KMS-11 (cell line): ENCODE measurements around the gene LDB3.

ENCODE experiments used
- H2AFZ ChIP-seq: fragments of 200-600 bp; sonication (generic); 2 replicates; pipeline ENCODE4 v1.6.1; 2016; ENCODE audit warnings: antibody characterized with exemption, mixed run types, low read depth
- H3K27ac ChIP-seq: fragments of 200-600 bp; sonication (generic); 2 replicates; pipeline ENCODE4 v1.6.1; 2016; ENCODE audit warnings: mild to moderate bottlenecking, mixed run types
- H3K27me3 ChIP-seq: fragments of 200-600 bp; sonication (generic); 2 replicates; pipeline ENCODE4 v1.6.1; 2017; ENCODE audit warnings: mild to moderate bottlenecking, low read depth, mixed run types, moderate library complexity; ENCODE audit not compliant: insufficient read depth
- H3K36me3 ChIP-seq: fragments of 200-600 bp; sonication (generic); 2 replicates; pipeline ENCODE4 v1.6.1; 2017; ENCODE audit warnings: mild to moderate bottlenecking, mixed run types; ENCODE audit not compliant: insufficient read depth
- H3K4me1 ChIP-seq: fragments of 200-600 bp; sonication (generic); 2 replicates; pipeline ENCODE4 v1.6.1; 2016; ENCODE audit warnings: mild to moderate bottlenecking, low read depth, mixed run types; ENCODE audit not compliant: poor library complexity, severe bottlenecking
- H3K4me2 ChIP-seq: fragments of 200-600 bp; sonication (generic); 2 replicates; pipeline ENCODE4 v1.7.0; 2016; ENCODE audit warnings: mild to moderate bottlenecking, mixed run types
- H3K4me3 ChIP-seq: fragments of 200-600 bp; sonication (generic); IDR thresholded peaks from 2 replicates; pipeline ENCODE4 v1.6.1; 2017; ENCODE audit warnings: low read depth, low read length, mixed read lengths; ENCODE audit not compliant: insufficient read depth
- H3K79me2 ChIP-seq: fragments of 200-600 bp; sonication (generic); 2 replicates; pipeline ENCODE4 v1.6.1; 2016; ENCODE audit warnings: low read depth, mixed run types; ENCODE audit not compliant: insufficient read depth
- H3K9ac ChIP-seq: fragments of 200-600 bp; sonication (generic); 2 replicates; pipeline ENCODE4 v1.6.1; 2016; ENCODE audit warnings: mild to moderate bottlenecking, mixed run types
- H4K20me1 ChIP-seq: fragments of 200-600 bp; sonication (generic); 2 replicates; pipeline ENCODE4 v1.6.1; 2016; ENCODE audit warnings: mild to moderate bottlenecking, mixed run types; ENCODE audit not compliant: insufficient read depth
- CTCF ChIP-seq: fragments of 200-600 bp; sonication (generic); conservative IDR thresholded peaks from 2 replicates; pipeline ENCODE4 v1.6.1; 2017; ENCODE audit warnings: low read depth, mild to moderate bottlenecking, antibody characterized with exemption, low read length, moderate library complexity, mixed read lengths

LDB3 gene

GRCh38 chr10:86664341-86665217 is 3.7 kb upstream of the LDB3 start:
- Histone ChIP-seq H4K20me1 (no peaks in the 10 kb centered on the region), H3K79me2 (no peaks in the 10 kb centered on the region), H3K27ac (no peak overlapping the region), H3K4me1 (no peaks in the 10 kb centered on the region), H3K27me3 (no peaks in the 10 kb centered on the region), H2AFZ (no peak overlapping the region), H3K4me3 (no peak overlapping the region), H3K9ac (no peak overlapping the region), H3K36me3 (no peaks in the 10 kb centered on the region), H3K4me2 (no peak overlapping the region)
- no peak for TF ChIP-seq CTCF

- no peak overlapping the region for H3K4me3 ChIP-seq
- no peak for TF ChIP-seq CTCF
- no peaks in the 10 kb centered on the region for H4K20me1 ChIP-seq
- H3K27ac ChIP-seq = no peak overlapping the region
- H3K4me2 ChIP-seq = no peak overlapping the region
- no peak overlapping the region for H2AFZ ChIP-seq
- no peaks in the 10 kb centered on the region for H3K79me2 ChIP-seq
- no peaks in the 10 kb centered on the region for H3K27me3 ChIP-seq
- no peak overlapping the region for H3K9ac ChIP-seq
- no peaks in the 10 kb centered on the region for H3K36me3 ChIP-seq
- no peaks in the 10 kb centered on the region for H3K4me1 ChIP-seq
Measured at GRCh38 chr10:86665218-86665607, 3.1 kb upstream of the LDB3 start.

DNA sequence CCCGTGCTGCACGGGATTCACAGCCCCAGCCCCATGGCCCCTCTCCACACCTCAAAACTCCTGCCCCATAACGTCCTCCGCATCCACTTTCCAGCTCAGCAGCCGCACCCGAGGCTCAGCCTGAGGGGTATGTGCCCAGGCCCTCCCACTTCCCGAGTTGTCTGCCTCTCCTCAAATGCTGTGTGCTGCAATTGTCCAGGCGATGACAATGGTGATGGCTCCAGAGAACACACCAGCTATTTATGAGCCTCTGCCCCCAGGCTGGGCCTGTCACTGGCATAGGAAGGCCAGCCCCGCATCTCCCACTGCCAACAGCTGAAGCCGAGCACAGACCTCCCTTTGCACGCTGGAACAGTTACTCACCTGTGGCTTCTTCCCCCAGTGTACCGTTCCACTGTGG is 2.4 kb upstream of the LDB3 start:
- Histone ChIP-seq H3K36me3 (no peaks in the 10 kb centered on the region), H3K9ac (no peak overlapping the region), H3K4me1 (no peaks in the 10 kb centered on the region), H3K4me2 (no peak overlapping the region), H3K79me2 (no peaks in the 10 kb centered on the region), H3K4me3 (no peak overlapping the region), H3K27ac (no peak overlapping the region), H4K20me1 (no peaks in the 10 kb centered on the region), H2AFZ (no peak overlapping the region), H3K27me3 (no peaks in the 10 kb centered on the region)
- TF ChIP-seq CTCF = no peak

DNA sequence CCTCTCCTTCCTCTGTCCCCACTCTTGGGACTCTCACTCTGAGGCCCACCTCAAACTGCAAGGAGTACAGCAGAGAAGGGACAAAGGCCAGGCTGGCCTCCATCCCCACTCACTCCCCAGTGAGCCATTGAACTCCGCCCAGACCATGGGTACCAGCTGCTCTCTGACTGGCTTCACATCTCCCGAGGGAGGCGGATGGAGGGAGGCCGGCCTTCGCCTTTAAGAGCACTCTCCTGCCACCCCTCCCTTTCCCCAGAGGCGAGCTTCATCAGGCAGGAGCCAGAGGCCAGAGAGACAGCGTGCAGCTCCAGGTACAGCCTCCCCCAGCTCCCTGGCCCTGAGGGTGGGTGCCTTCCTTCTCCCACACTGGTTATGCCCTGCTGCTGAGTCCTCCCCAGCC is 1.8 kb upstream of the LDB3 start:
- TF ChIP-seq CTCF = no peak
- Histone ChIP-seq H3K79me2 (no peaks in the 10 kb centered on the region), H3K27ac (no peak overlapping the region), H3K4me3 (no peak overlapping the region), H3K9ac (no peak overlapping the region), H3K27me3 (no peaks in the 10 kb centered on the region), H3K4me2 (no peak overlapping the region), H3K36me3 (no peaks in the 10 kb centered on the region), H2AFZ (no peak overlapping the region), H4K20me1 (no peaks in the 10 kb centered on the region), H3K4me1 (no peaks in the 10 kb centered on the region)
